ENCODE measurements around the gene ARRB2. TPM values are rescaled to one million over a fixed set of nuclear protein-coding genes. Genes with fewer than 3 reads are reported as not detected.

Gene ARRB2
- total RNA-seq, 1 experiment from 2014 or later, result 75.3 TPM

GRCh38 chr17:4743216-4743615 lies 32.8 kb downstream of the ARRB2 start:
- no peak for DNase-seq
- Histone ChIP-seq H2AFZ (ENCODE audit: low read length) (no peak overlapping the region), H3K79me1 (ENCODE audit: insufficient read depth, low read depth, low read length, poor library complexity, severe bottlenecking) (no peaks in the 10 kb centered on the region), H4K8ac (replicated peaks; ENCODE audit: insufficient read length, low read depth, low read length) (no peak overlapping the region), H3K4me1 (ENCODE audit: insufficient read depth, low read length) (no peaks in the 10 kb centered on the region), H3K9ac (ENCODE audit: extremely low read depth, insufficient read length, low read length) (no peak overlapping the region), H3K9me3 (ENCODE audit: control insufficient read depth, low read depth, low read length) (no peaks in the 10 kb centered on the region), H2BK12ac (ENCODE audit: insufficient read length, low read depth, low read length) (no peak overlapping the region), H4K20me1 (ENCODE audit: control insufficient read depth, insufficient read depth, insufficient read length) (no peaks in the 10 kb centered on the region), H3K4ac (ENCODE audit: low read depth, low read length) (no peak overlapping the region), H2BK15ac (ENCODE audit: low read depth, low read length) (no peak overlapping the region), H2BK5ac (ENCODE audit: insufficient read length, low read length) (no peak overlapping the region), H3K79me2 (ENCODE audit: insufficient read depth, low read length) (no peaks in the 10 kb centered on the region), H3K27ac (ENCODE audit: insufficient read length, low read depth, low read length) (no peak overlapping the region), H3K23ac (ENCODE audit: insufficient read length, low read depth, low read length) (no peak overlapping the region), H2AK5ac (ENCODE audit: insufficient read length, low read length) (no peak overlapping the region), H2BK20ac (ENCODE audit: low read depth, low read length, poor library complexity, severe bottlenecking) (no peak overlapping the region), H2BK120ac (ENCODE audit: low read depth, low read length, poor library complexity, severe bottlenecking) (no peak overlapping the region), H3K18ac (ENCODE audit: insufficient read length, low read depth, low read length) (no peak overlapping the region), H3K23me2 (ENCODE audit: insufficient read length, low read depth, low read length, poor library complexity, severe bottlenecking) (peaks cover 11% of the 10 kb centered on the region), H3K4me2 (ENCODE audit: insufficient read depth, insufficient read length, low read length) (no peak overlapping the region), H3T11ph (ENCODE audit: low read length) (no peak overlapping the region), H4K91ac (ENCODE audit: insufficient read length, low read depth, low read length) (no peak overlapping the region), H4K5ac (ENCODE audit: insufficient read length, low read depth, low read length) (no peak overlapping the region), H3K14ac (ENCODE audit: insufficient read depth, low read length) (no peak overlapping the region), H3K56ac (ENCODE audit: insufficient read length, low read depth, low read length) (no peak overlapping the region), H3K27me3 (ENCODE audit: insufficient read depth, low read length) (peaks cover 32% of the 10 kb centered on the region)
- no peak overlapping the region for H3K27ac Mint-ChIP-seq
- H3K4me1 Mint-ChIP-seq, result peaks cover 26 to 30% of the 10 kb centered on the region in 2 experiments
- no CpG with 5 or more reads among the region's 8 CpGs for WGBS (ENCODE audit: extremely low coverage, insufficient read length, low lambda C conversion rate)
- peaks cover 0 to 3% (median 0%) of the 10 kb centered on the region in 3 experiments; a peak in 1 of 7 replicates for H3K36me3 Mint-ChIP-seq (ENCODE audit: insufficient read depth in 1 of 3, low read depth in 3 of 3)
- no peaks in the 10 kb centered on the region for H3K9me3 Mint-ChIP-seq
- TF ChIP-seq CTCF (conservative IDR thresholded peaks at IDR 0.05), result no peak
- H3K4me3 Mint-ChIP-seq, result no peak overlapping the region
- H3K27me3 Mint-ChIP-seq (ENCODE audit: low read depth), result peaks cover 82% of the 10 kb centered on the region
